ENCODE results near the gene TRPM6.

Gene TRPM6

GRCh38 chr9:74728176-74728575 lies 159.5 kb downstream of the TRPM6 start:
- no peak for DNase-seq
- H4K20me1 ChIP-seq (ENCODE audit: insufficient read depth, low read length): no peaks in the 10 kb centered on the region
- no peak overlapping the region for H3K9ac ChIP-seq (ENCODE audit: low read length)
- no peak overlapping the region for H2AFZ ChIP-seq (ENCODE audit: low read length)
- no peak overlapping the region for H3K4me3 ChIP-seq (ENCODE audit: low read length)
- H3K27me3 ChIP-seq (replicated peaks; ENCODE audit: insufficient read depth, low read length): no peaks in the 10 kb centered on the region
- no peaks in the 10 kb centered on the region for H3K36me3 ChIP-seq (replicated peaks; ENCODE audit: insufficient read depth, low read length)
- H3F3A ChIP-seq (ENCODE audit: insufficient read depth, low read length): no peaks in the 10 kb centered on the region
- H3K79me2 ChIP-seq (ENCODE audit: low read length): no peaks in the 10 kb centered on the region
- H3K4me2 ChIP-seq (ENCODE audit: low read depth, low read length): no peak overlapping the region
- no peaks in the 10 kb centered on the region for H3K4me1 ChIP-seq (ENCODE audit: low read length)
- no peak overlapping the region for H3K27ac ChIP-seq (ENCODE audit: low read length)
- H3K9me3 ChIP-seq (replicated peaks; ENCODE audit: insufficient read depth, low read length): no peaks in the 10 kb centered on the region
- no peaks in the 10 kb centered on the region for H3K9me2 ChIP-seq (replicated peaks; ENCODE audit: insufficient read depth, low read length)
- TF ChIP-seq CTCF (IDR thresholded peaks at IDR 0.05; ENCODE audit: low read length) (no peak), EZH2phosphoT487 (IDR thresholded peaks at IDR 0.05; ENCODE audit: low read length) (no peak), EZH2 (optimal IDR thresholded peaks at IDR 0.05; ENCODE audit: low read depth, low read length) (no peak)

GRCh38 chr9:74726581-74726980 lies 161.1 kb downstream of the TRPM6 start:
- Histone ChIP-seq H3K9ac (ENCODE audit: low read length) (no peak overlapping the region), H3K4me3 (ENCODE audit: low read length) (no peak overlapping the region), H3K27ac (ENCODE audit: low read length) (no peak overlapping the region), H3K27me3 (replicated peaks; ENCODE audit: insufficient read depth, low read length) (no peaks in the 10 kb centered on the region), H3F3A (ENCODE audit: insufficient read depth, low read length) (no peaks in the 10 kb centered on the region), H3K4me1 (ENCODE audit: low read length) (no peaks in the 10 kb centered on the region), H4K20me1 (ENCODE audit: insufficient read depth, low read length) (no peaks in the 10 kb centered on the region), H3K79me2 (ENCODE audit: low read length) (no peaks in the 10 kb centered on the region), H3K9me3 (replicated peaks; ENCODE audit: insufficient read depth, low read length) (no peaks in the 10 kb centered on the region), H3K4me2 (ENCODE audit: low read depth, low read length) (no peak overlapping the region), H3K36me3 (replicated peaks; ENCODE audit: insufficient read depth, low read length) (no peaks in the 10 kb centered on the region), H3K9me2 (replicated peaks; ENCODE audit: insufficient read depth, low read length) (no peaks in the 10 kb centered on the region), H2AFZ (ENCODE audit: low read length) (no peak overlapping the region)
- TF ChIP-seq CTCF (IDR thresholded peaks at IDR 0.05; ENCODE audit: low read length) (no peak), EZH2phosphoT487 (IDR thresholded peaks at IDR 0.05; ENCODE audit: low read length) (no peak), EZH2 (optimal IDR thresholded peaks at IDR 0.05; ENCODE audit: low read depth, low read length) (no peak)
- DNase-seq: no peak

- no peaks in the 10 kb centered on the region for H3K27me3 ChIP-seq (replicated peaks; ENCODE audit: insufficient read depth, low read length)
- H4K20me1 ChIP-seq (ENCODE audit: insufficient read depth, low read length): no peaks in the 10 kb centered on the region
- no peak overlapping the region for H3K4me3 ChIP-seq (ENCODE audit: low read length)
- no peaks in the 10 kb centered on the region for H3K36me3 ChIP-seq (replicated peaks; ENCODE audit: insufficient read depth, low read length)
- no peak overlapping the region for H2AFZ ChIP-seq (ENCODE audit: low read length)
- TF ChIP-seq CTCF (IDR thresholded peaks at IDR 0.05; ENCODE audit: low read length): no peak
- no peak for TF ChIP-seq EZH2 (optimal IDR thresholded peaks at IDR 0.05; ENCODE audit: low read depth, low read length)
- no peak for DNase-seq
- no peaks in the 10 kb centered on the region for H3K9me2 ChIP-seq (replicated peaks; ENCODE audit: insufficient read depth, low read length)
- H3K9ac ChIP-seq (ENCODE audit: low read length): no peak overlapping the region
- no peaks in the 10 kb centered on the region for H3F3A ChIP-seq (ENCODE audit: insufficient read depth, low read length)
- H3K4me1 ChIP-seq (ENCODE audit: low read length): no peaks in the 10 kb centered on the region
- H3K4me2 ChIP-seq (ENCODE audit: low read depth, low read length): no peak overlapping the region
- no peak overlapping the region for H3K27ac ChIP-seq (ENCODE audit: low read length)
- H3K79me2 ChIP-seq (ENCODE audit: low read length): no peaks in the 10 kb centered on the region
- no peaks in the 10 kb centered on the region for H3K9me3 ChIP-seq (replicated peaks; ENCODE audit: insufficient read depth, low read length)
These were observed 163.4 kb downstream of the TRPM6 start for GRCh38 chr9:74724317-74724716.
